Activated CD8-positive, alpha-beta memory T cell treated with anti-CD3 and anti-CD28 coated beads, Interleukin-2, amount 10 ng/mL, durations not matched to agents 7 days and 5 days (primary cell): ENCODE results near the gene NLRC3. TPM values are rescaled to one million over a fixed set of nuclear protein-coding genes. Genes with fewer than 3 reads are reported as not detected.
A peak's percentile ranks its signal among the peaks of the same experiment; 100 is the strongest.
"Not testable (repeated sequence)": the region's sequence is repeated elsewhere in the genome, so short reads cannot be mapped to it uniquely, and the experiment has no call there.

Source experiments
- ATAC-seq: fragments of 150-1000 bp; cut with Tn5 transposase; one replicate; pipeline ENCODE4 v1.10.0; 2021; ENCODE audit warnings: moderate library complexity
- CTCF ChIA-PET: fragments of 350-600 bp; sonication (Branson Sonifier 250); formaldehyde crosslinking; loops from one replicate; lab custom pipeline; 2021; ENCODE audit warnings: antibody characterized with exemption; lab: Charles Lee
- DNase-seq: peaks from one replicate; pipeline ENCODE4 v3.0.0-alpha.2; 2020
- H3K27ac Mint-ChIP-seq: one replicate; pipeline ENCODE4 v1.8.0; 2021; ENCODE audit warnings: mild to moderate bottlenecking, mixed read lengths
- H3K27me3 Mint-ChIP-seq: one replicate; pipeline ENCODE4 v1.8.0; 2021; ENCODE audit warnings: mixed read lengths
- H3K36me3 Mint-ChIP-seq: one replicate; pipeline ENCODE4 v1.8.0; 2021; ENCODE audit warnings: mild to moderate bottlenecking, mixed read lengths
- H3K4me1 Mint-ChIP-seq: one replicate; pipeline ENCODE4 v1.8.0; 2021; ENCODE audit warnings: mixed read lengths
- H3K4me3 Mint-ChIP-seq: one replicate; pipeline ENCODE4 v1.8.0; 2021; ENCODE audit warnings: mild to moderate bottlenecking, moderate library complexity, mixed read lengths
- H3K9me3 Mint-ChIP-seq: one replicate; pipeline ENCODE4 v1.8.0; 2022; ENCODE audit warnings: low read depth, mixed read lengths
- total RNA-seq, 2 experiments: library from RNA; stranded (reverse); gene quantifications; one replicate each; pipeline ENCODE4 v1.2.3, GENCODE V29; 2021

NLRC3 gene
- total RNA-seq, result 100 to 1,000 TPM in 1 of 2 experiments, 10 to 100 TPM in 1; 77.2 to 116 TPM

- ATAC-seq, result peak; percentile 47
- H3K27me3 Mint-ChIP-seq, result no peaks in the 10 kb centered on the region
- H3K27ac Mint-ChIP-seq, result peak within 1 kb of the TSS; percentile 98
- no peaks in the 10 kb centered on the region for H3K9me3 Mint-ChIP-seq
- peak within 1 kb of the TSS; percentile 100 for H3K4me3 Mint-ChIP-seq
- H3K4me1 Mint-ChIP-seq, result peaks cover 52% of the 10 kb centered on the region
- CTCF ChIA-PET, result interaction anchor here (1.1 to 1.4 kb wide), 2 partner anchors 9 to 50 kb away, joined by 3 to 4 read pairs; no protein-coding TSS in a partner anchor
- H3K36me3 Mint-ChIP-seq, result peaks cover 38% of the 10 kb centered on the region
- DNase-seq, result peak; percentile 86
Observed at GRCh38 chr16:3577302-3577752, at the start of gene NLRC3. Gene NLRC3, minus strand, starts transcription at chr16:3577403. Its CDS starts 12,367 bp downstream, at chr16:3565036.

GRCh38 chr16:3625911-3626732 is 48.9 kb upstream of the NLRC3 start:
- Mint-ChIP-seq H3K4me1 (peaks cover 38% of the 10 kb centered on the region), H3K27me3 (no peaks in the 10 kb centered on the region), H3K27ac (peak overlapping the region; percentile 92), H3K4me3 (peak overlapping the region; percentile 43), H3K36me3 (peaks cover 5% of the 10 kb centered on the region), H3K9me3 (no peaks in the 10 kb centered on the region)
- CTCF ChIA-PET, result interaction anchor here (0.9 to 1.4 kb wide), 14 partner anchors 11 to 628 kb away, joined by 3 to 8 read pairs (median 4); partner anchors contain the start of genes DNASE1 and SLX4
- DNase-seq, result no peak
- ATAC-seq, result peak; percentile 93

GRCh38 chr16:3625331-3625730 is 48.1 kb upstream of the NLRC3 start:
- Mint-ChIP-seq H3K36me3 (peaks cover 4% of the 10 kb centered on the region), H3K4me3 (no peak overlapping the region), H3K27me3 (no peaks in the 10 kb centered on the region), H3K9me3 (no peaks in the 10 kb centered on the region), H3K4me1 (peaks cover 38% of the 10 kb centered on the region), H3K27ac (peak overlapping the region; percentile 92)
- DNase-seq (no peak), ATAC-seq (no peak)
- CTCF ChIA-PET, result no interaction called here

- Mint-ChIP-seq H3K27me3 (no peaks in the 10 kb centered on the region), H3K36me3 (peaks cover 2% of the 10 kb centered on the region), H3K4me3 (no peak overlapping the region), H3K9me3 (no peaks in the 10 kb centered on the region), H3K27ac (peak overlapping the region; percentile 12), H3K4me1 (peaks cover 37% of the 10 kb centered on the region)
- CTCF ChIA-PET, result no interaction called here
- DNase-seq (no peak), ATAC-seq (no peak)
Observed at GRCh38 chr16:3623642-3624041, 46.4 kb upstream of the NLRC3 start.

- no peak overlapping the region for H3K4me3 Mint-ChIP-seq
- no peaks in the 10 kb centered on the region for H3K27me3 Mint-ChIP-seq
- H3K9me3 Mint-ChIP-seq, result no peaks in the 10 kb centered on the region
- CTCF ChIA-PET, result no interaction called here
- peaks cover 37% of the 10 kb centered on the region for H3K4me1 Mint-ChIP-seq
- peaks cover 36% of the 10 kb centered on the region for H3K36me3 Mint-ChIP-seq
- H3K27ac Mint-ChIP-seq, result no peak overlapping the region
- ATAC-seq (no peak), DNase-seq (no peak)
Observed at GRCh38 chr16:3618769-3619141, 41.6 kb upstream of the NLRC3 start.

- H3K9me3 Mint-ChIP-seq, result no peaks in the 10 kb centered on the region
- H3K4me1 Mint-ChIP-seq, result peaks cover 51% of the 10 kb centered on the region
- no peak for DNase-seq
- peak overlapping the region; percentile 97 for H3K4me3 Mint-ChIP-seq
- no peaks in the 10 kb centered on the region for H3K27me3 Mint-ChIP-seq
- CTCF ChIA-PET, result interaction anchor here (0.7 to 1.3 kb wide), 9 partner anchors 9 to 790 kb away, joined by 3 to 6 read pairs (median 4); partner anchors contain the start of gene DNASE1
- H3K27ac Mint-ChIP-seq, result peak overlapping the region; percentile 97
- peaks cover 43% of the 10 kb centered on the region for H3K36me3 Mint-ChIP-seq
- no peak for ATAC-seq
Observed at GRCh38 chr16:3612510-3613466, 35.6 kb upstream of the NLRC3 start.

GRCh38 chr16:3611146-3611975 is 34.2 kb upstream of the NLRC3 start, which contains the start of gene SLX4:
Gene SLX4, minus strand, starts transcription at chr16:3611606. Its CDS starts 2,642 bp downstream, at chr16:3608964.
- H3K4me3 Mint-ChIP-seq, result peak within 1 kb of the TSS; percentile 97
- H3K36me3 Mint-ChIP-seq, result peaks cover 37% of the 10 kb centered on the region
- peak; percentile 92 for ATAC-seq
- peak; percentile 93 for DNase-seq
- peak within 1 kb of the TSS; percentile 97 for H3K27ac Mint-ChIP-seq
- no peaks in the 10 kb centered on the region for H3K27me3 Mint-ChIP-seq
- H3K4me1 Mint-ChIP-seq, result peaks cover 53% of the 10 kb centered on the region
- CTCF ChIA-PET, result interaction anchor here (0.8 to 1.3 kb wide), 10 partner anchors 11 to 642 kb away, joined by 3 to 6 read pairs (median 4); partner anchors contain the start of gene DNASE1
- no peaks in the 10 kb centered on the region for H3K9me3 Mint-ChIP-seq

- H3K27ac Mint-ChIP-seq, result peak overlapping the region; percentile 82
- peaks cover 36% of the 10 kb centered on the region for H3K36me3 Mint-ChIP-seq
- CTCF ChIA-PET, result interaction anchor here (1.9 kb wide), 1 partner anchor 43 kb away, joined by 4 read pairs; no protein-coding TSS in a partner anchor
- peak overlapping the region; percentile 97 for H3K4me3 Mint-ChIP-seq
- ATAC-seq, result no peak
- H3K4me1 Mint-ChIP-seq, result peaks cover 51% of the 10 kb centered on the region
- no peaks in the 10 kb centered on the region for H3K27me3 Mint-ChIP-seq
- no peaks in the 10 kb centered on the region for H3K9me3 Mint-ChIP-seq
- no peak for DNase-seq
Observed at GRCh38 chr16:3610698-3611145, 33.5 kb upstream of the NLRC3 start.

GRCh38 chr16:3609895-3610697 is 32.9 kb upstream of the NLRC3 start:
- Mint-ChIP-seq H3K36me3 (peaks cover 30% of the 10 kb centered on the region), H3K4me3 (peak overlapping the region; percentile 97), H3K9me3 (no peaks in the 10 kb centered on the region), H3K27ac (peak overlapping the region; percentile 82), H3K4me1 (peaks cover 44% of the 10 kb centered on the region), H3K27me3 (no peaks in the 10 kb centered on the region)
- CTCF ChIA-PET, result interaction anchor here (1.9 kb wide), 1 partner anchor 43 kb away, joined by 4 read pairs; no protein-coding TSS in a partner anchor
- ATAC-seq (no peak), DNase-seq (no peak)

- H3K27me3 Mint-ChIP-seq, result not testable (repeated sequence)
Observed at GRCh38 chr16:3608976-3609375, 31.8 kb upstream of the NLRC3 start.

GRCh38 chr16:3608069-3608468 is 30.9 kb upstream of the NLRC3 start:
- Mint-ChIP-seq H3K36me3 (peaks cover 22% of the 10 kb centered on the region), H3K27ac (no peak overlapping the region), H3K27me3 (no peaks in the 10 kb centered on the region), H3K4me1 (peaks cover 29% of the 10 kb centered on the region), H3K4me3 (no peak overlapping the region), H3K9me3 (no peaks in the 10 kb centered on the region)
- ATAC-seq, result no peak
- CTCF ChIA-PET, result no interaction called here
- no peak for DNase-seq

More at GRCh38 chr16:3608976-3609375, 31.8 kb upstream of the NLRC3 start:
- not testable (repeated sequence) for DNase-seq, H3K9me3 Mint-ChIP-seq, H3K4me3 Mint-ChIP-seq, ATAC-seq, H3K27ac Mint-ChIP-seq
- Mint-ChIP-seq H3K4me1 (peaks cover 35% of the 10 kb centered on the region), H3K36me3 (peaks cover 22% of the 10 kb centered on the region)
- CTCF ChIA-PET, result interaction anchor here (1.9 kb wide), 1 partner anchor 45 kb away, joined by 4 read pairs; no protein-coding TSS in a partner anchor
